Measurements from ENCODE around the gene SNX1.
A peak's percentile ranks its signal among the peaks of the same experiment; 100 is the strongest.

The SNX1 gene

DNA sequence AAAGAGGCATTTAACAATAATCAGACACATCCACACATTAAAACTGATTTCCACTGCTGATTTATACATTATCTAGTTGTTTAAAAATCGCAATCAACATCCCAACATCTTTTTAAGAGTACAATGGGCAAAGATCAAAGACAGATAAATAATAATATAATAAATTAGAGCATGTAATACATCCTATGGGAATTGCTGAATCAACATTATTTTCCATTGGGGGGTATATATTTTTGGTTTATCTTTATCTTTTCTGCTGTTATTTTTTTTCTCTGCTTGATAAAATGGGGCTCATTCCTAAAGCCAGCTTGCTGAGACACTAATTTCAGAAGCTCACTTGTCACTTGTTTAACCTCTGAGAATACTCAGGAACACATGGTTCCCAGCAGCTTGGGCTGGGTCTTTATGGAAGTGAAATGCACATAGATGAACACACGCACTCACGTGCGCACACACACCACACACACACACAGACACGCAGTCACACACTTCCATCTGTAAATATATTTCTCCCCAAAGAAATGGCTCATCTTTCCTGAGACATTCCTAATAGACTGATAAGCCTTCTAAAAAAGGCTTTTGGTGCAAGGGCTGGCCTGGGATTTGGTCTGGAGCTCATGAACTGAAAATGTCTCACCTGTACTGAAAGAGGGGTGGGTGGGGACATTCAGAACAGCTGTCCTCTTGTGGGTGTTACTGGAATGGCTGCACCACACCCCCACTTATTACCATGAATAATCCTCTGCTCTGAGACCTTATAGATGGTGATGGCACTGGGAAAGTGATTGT lies 70.5 kb downstream of the SNX1 start:
- DNase-seq = no peak

DNA sequence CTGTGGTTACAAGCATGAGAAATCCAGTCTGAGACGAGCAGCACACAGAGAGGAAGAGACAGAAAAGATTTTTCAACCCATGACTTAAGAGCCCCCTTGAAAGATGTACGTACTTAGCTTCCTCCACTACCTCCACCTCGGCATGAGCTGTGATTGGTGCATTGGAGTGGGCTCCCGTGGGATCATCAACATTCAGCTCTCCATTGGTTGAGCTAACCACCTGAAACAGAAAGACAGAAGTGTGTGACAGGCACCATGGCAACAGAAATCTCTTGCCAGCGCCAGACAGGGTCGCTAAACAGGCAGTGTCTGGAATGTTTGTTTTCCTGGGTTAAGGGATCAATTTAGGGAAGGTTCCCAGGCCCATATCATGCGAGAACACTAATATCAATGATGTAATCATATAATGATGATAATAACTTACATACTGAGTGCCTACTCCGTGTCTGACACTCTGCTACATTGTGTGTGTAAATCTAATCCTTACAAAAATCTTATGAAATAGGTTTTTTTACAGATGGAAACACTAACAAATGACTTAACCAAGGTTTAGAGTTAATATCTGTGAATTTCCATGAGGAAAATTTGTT lies 84.5 kb downstream of the SNX1 start:
- DNase-seq = peak; percentile 68

DNA sequence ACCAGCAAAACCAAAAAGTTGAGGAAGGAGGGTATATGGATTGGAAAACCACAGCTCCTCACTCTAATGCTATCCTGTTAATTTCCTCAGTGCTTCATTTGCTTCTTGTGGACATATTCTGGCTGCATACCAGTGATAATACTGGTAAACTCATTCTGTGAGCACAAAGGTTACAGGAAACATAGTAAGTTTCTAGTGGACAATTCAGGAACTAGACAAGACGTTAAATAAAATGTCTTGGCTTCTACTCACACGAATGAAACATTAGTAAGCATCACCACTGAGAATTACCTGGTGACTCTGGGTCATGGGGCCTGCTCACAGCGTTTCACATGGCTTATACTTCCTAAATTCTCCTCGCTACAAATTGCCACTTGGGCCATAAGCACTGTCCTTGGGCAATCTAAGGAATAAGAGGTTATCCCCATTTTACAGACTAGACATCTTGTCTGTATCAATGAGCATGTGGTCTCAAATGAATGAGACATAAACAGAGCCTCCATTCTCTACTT lies 87.1 kb downstream of the SNX1 start:
- no peak for DNase-seq

DNA sequence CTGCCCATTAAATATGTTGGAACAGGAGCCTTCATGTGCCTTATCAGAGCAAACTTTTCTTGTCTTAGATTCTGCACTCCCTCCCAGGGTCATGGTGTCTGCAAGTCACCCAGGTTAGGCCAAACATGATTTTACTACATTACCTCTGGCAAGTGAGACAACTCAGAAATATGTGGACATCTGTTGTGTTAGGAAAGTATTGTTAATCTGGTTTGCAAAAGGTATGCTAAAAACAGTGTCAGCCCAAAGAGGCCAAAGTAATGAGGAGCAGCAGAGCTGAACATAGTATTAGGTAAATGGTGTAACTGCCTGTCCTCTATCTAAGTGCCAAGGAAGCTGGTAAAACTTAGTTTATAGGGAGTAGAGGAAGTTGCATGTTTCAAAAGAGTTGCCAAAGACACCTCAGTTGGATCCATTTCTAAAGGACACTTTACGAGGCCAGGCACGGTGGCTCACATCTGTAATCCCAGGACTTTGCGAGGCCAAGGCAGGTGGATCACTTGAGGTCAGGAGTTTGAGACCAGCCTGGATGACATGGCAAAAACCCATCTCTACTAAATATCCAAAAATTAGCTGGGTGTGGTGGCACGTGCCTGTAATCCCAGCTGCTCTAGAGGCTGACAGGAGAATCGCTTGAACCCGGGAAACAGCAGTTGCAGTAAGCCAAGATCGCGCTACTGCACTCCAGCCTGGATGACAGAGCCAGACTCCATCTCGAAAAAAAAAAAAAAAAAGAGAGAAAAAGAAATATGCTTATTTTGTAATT lies 89.5 kb downstream of the SNX1 start:
- DNase-seq = no peak

DNA sequence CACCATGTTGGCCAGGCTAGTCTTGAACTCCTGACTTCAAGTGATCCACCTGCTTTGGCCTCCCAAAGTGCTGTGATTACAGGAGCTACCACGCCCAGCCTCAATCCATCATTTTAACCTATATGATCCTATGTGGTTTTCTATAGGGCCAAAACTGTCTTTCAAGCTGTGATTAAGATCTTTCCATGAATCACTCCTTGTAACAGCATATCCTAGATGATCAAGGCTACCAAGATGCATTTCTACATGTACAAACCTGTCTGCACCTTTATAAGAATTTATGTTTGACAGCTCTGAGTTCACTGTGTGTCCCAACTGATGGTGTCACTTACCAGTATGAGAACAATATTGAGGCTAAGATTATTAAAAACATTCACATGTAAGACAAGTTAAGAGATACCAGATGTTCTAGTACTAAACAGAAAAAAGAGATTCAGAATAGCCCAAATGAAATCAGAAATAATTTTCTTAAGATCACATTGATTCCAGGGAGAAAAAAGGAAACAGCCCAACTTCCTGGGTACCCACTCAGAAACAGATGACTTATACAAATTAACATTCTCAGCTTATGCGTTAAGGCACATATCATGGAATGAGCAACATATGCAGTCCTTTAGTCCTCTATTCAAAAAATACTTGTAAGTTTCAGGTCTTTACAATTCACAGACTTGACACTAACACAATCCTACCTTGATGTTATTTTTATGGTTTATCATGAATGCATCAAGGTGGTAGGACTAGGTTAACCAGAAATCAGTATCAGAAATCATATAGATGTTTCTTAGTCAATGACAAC lies 91.8 kb downstream of the SNX1 start:
- no peak for DNase-seq

All from DMS79 (cell line).